Activated effector memory CD4-positive, alpha-beta T cell treated with anti-CD3 and anti-CD28 coated beads, Interleukin-2, amount 50 U/mL, for 16 hours (primary cell): ENCODE results near the gene MPPED2.

ENCODE experiments used
- DNase-seq: peaks from one replicate; pipeline ENCODE4 v3.0.0-alpha.2; 2020

Gene MPPED2

GRCh38 chr11:30481796-30482195, 104.4 kb downstream of the MPPED2 start:
- no peak for DNase-seq

GRCh38 chr11:30481330-30481729, 104.8 kb downstream of the MPPED2 start:
- no peak for DNase-seq

GRCh38 chr11:30479899-30480298, 106.3 kb downstream of the MPPED2 start:
- no peak for DNase-seq

GRCh38 chr11:30478923-30479322, 107.2 kb downstream of the MPPED2 start:
- no peak for DNase-seq

- no peak for DNase-seq
Observed at GRCh38 chr11:30477061-30477460, 109.1 kb downstream of the MPPED2 start.

- no peak for DNase-seq
Observed at GRCh38 chr11:30474151-30474954, 111.8 kb downstream of the MPPED2 start.

GRCh38 chr11:30471244-30471643, 114.9 kb downstream of the MPPED2 start:
- DNase-seq, result no peak

- no peak for DNase-seq
Observed at GRCh38 chr11:30468881-30469280, 117.3 kb downstream of the MPPED2 start.

- no peak for DNase-seq
Observed at GRCh38 chr11:30467176-30467575, 119.0 kb downstream of the MPPED2 start.

- DNase-seq, result no peak
Observed at GRCh38 chr11:30465623-30466022, 120.5 kb downstream of the MPPED2 start.

- DNase-seq, result no peak
Observed at GRCh38 chr11:30465192-30465591, 121.0 kb downstream of the MPPED2 start.

GRCh38 chr11:30463266-30463665, 122.9 kb downstream of the MPPED2 start:
- DNase-seq, result no peak

GRCh38 chr11:30462421-30462820, 123.7 kb downstream of the MPPED2 start:
- DNase-seq, result no peak

- no peak for DNase-seq
Observed at GRCh38 chr11:30459821-30460220, 126.3 kb downstream of the MPPED2 start.

- DNase-seq, result no peak
Observed at GRCh38 chr11:30459306-30459705, 126.8 kb downstream of the MPPED2 start.

GRCh38 chr11:30458541-30458940, 127.6 kb downstream of the MPPED2 start:
- DNase-seq, result no peak

- no peak for DNase-seq
Observed at GRCh38 chr11:30457087-30457486, 129.1 kb downstream of the MPPED2 start.

- no peak for DNase-seq
Observed at GRCh38 chr11:30455025-30455424, 131.1 kb downstream of the MPPED2 start.

- DNase-seq, result no peak
Observed at GRCh38 chr11:30454541-30454940, 131.6 kb downstream of the MPPED2 start.

GRCh38 chr11:30454111-30454510, 132.0 kb downstream of the MPPED2 start:
- DNase-seq, result no peak

GRCh38 chr11:30453705-30454104, 132.4 kb downstream of the MPPED2 start:
- no peak for DNase-seq

GRCh38 chr11:30452842-30453241, 133.3 kb downstream of the MPPED2 start:
- no peak for DNase-seq

- DNase-seq, result no peak
Observed at GRCh38 chr11:30452114-30452513, 134.0 kb downstream of the MPPED2 start.

- no peak for DNase-seq
Observed at GRCh38 chr11:30451626-30452025, 134.5 kb downstream of the MPPED2 start.

GRCh38 chr11:30451167-30451566, 135.0 kb downstream of the MPPED2 start:
- no peak for DNase-seq
